Measurements from ENCODE around the gene NCAM1. TPM values are rescaled to one million over a fixed set of nuclear protein-coding genes. Genes with fewer than 3 reads are reported as not detected.

NCAM1 gene
- total and polyA plus RNA-seq, 2 donors (not counting 3 experiments of a cell fraction or from before 2014, with no cell fraction given) = 0.03 TPM; not detected in 1

DNA sequence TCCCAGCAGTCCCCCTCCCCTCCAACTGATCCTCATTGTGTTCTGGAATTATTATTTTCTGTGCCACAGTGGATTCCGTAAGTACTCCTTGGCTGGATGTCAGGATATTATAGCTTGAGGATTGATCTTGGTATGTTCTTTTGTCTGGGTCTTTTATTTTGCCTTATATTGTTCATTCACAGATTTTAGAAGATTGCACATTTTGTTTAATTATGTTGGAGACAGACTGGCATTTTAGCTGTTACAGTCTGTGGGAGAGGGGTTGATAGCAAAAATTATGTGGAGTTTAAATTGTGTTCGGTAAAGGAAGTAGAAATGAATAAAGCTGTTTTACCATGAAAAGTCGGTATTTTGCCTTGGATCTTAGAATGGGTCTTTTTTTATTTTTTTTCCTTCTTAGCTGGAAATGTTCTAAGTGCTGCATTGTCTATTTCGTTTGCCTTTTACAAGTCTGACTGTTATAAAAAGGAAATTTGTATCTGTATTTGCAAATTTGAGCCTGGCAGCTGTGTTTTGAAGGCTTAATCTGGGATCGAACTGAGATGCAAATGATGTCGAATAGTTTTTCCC, 211.2 kb downstream of the NCAM1 start:
- Histone ChIP-seq H3K4me2 (ENCODE audit: insufficient read depth, low read length) (no peak overlapping the region), H3K27me3 (ENCODE audit: control insufficient read depth in 2 of 2, insufficient read depth in 2 of 2, low read length in 2 of 2) (no peaks in the 10 kb centered on the region), H3K4me1 (ENCODE audit: control insufficient read depth, extremely low read depth, insufficient read depth, low read length) (no peaks in the 10 kb centered on the region), H3K27ac (ENCODE audit: insufficient read depth, low read depth, low read length) (no peak overlapping the region), H3K36me3 (ENCODE audit: control insufficient read depth in 2 of 2, extremely low read depth in 1 of 2, insufficient read depth in 2 of 2, low read length in 2 of 2) (no peaks in the 10 kb centered on the region), H3K9me1 (replicated peaks; ENCODE audit: control insufficient read depth, extremely low read depth, insufficient read depth, low read length) (no peaks in the 10 kb centered on the region), H2AFZ (ENCODE audit: low read depth, low read length) (no peak overlapping the region), H4K20me1 (replicated peaks; ENCODE audit: control insufficient read depth, extremely low read depth, insufficient read depth, low read length) (no peaks in the 10 kb centered on the region), H3K4me3 (replicated peaks in 1 of 3; ENCODE audit: insufficient read depth in 1 of 3, low read depth in 1 of 3, low read length in 3 of 3) (no peak overlapping the region), H3K9me3 (replicated peaks; ENCODE audit: control insufficient read depth, insufficient read depth, low read length) (peaks cover 2% of the 10 kb centered on the region), H3K79me2 (ENCODE audit: control insufficient read depth, insufficient read depth, low read length) (no peaks in the 10 kb centered on the region), H3K9ac (replicated peaks; ENCODE audit: extremely low read depth, insufficient read depth, low read length) (no peak overlapping the region)
- no peak for DNase-seq (ENCODE audit: low read depth, low spot score)
- ChIA-PET CTCF (no interaction called here), POLR2A (no interaction called here)
- no peak for FAIRE-seq
- no peak for TF ChIP-seq POLR2AphosphoS5 (IDR thresholded peaks at IDR 0.05; ENCODE audit: insufficient read depth, low read depth, low read length)
- TF ChIP-seq, protein P1, sequence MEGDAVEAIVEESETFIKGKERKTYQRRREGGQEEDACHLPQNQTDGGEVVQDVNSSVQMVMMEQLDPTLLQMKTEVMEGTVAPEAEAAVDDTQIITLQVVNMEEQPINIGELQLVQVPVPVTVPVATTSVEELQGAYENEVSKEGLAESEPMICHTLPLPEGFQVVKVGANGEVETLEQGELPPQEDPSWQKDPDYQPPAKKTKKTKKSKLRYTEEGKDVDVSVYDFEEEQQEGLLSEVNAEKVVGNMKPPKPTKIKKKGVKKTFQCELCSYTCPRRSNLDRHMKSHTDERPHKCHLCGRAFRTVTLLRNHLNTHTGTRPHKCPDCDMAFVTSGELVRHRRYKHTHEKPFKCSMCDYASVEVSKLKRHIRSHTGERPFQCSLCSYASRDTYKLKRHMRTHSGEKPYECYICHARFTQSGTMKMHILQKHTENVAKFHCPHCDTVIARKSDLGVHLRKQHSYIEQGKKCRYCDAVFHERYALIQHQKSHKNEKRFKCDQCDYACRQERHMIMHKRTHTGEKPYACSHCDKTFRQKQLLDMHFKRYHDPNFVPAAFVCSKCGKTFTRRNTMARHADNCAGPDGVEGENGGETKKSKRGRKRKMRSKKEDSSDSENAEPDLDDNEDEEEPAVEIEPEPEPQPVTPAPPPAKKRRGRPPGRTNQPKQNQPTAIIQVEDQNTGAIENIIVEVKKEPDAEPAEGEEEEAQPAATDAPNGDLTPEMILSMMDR (IDR thresholded peaks at IDR 0.05; ENCODE audit: extremely low read depth in 1 of 2, insufficient read depth in 1 of 2, low read depth in 1 of 2, low read length in 2 of 2) = no peak
- no peak for TF ChIP-seq POLR2A (IDR thresholded peaks at IDR 0.05; ENCODE audit: low read depth, low read length)
- dilution Hi-C loops (cut with MboI; ENCODE audit: extremely low pct_ligation_motif_present, low sequenced_read_pairs) (no loop called here), intact Hi-C loops (cut with micrococcal nuclease) (no loop called here)
- BruUV-seq (replicated peaks) = no TSS peak

- H3K9ac ChIP-seq (replicated peaks; ENCODE audit: extremely low read depth, insufficient read depth, low read length) = no peak overlapping the region
- ChIA-PET CTCF (no interaction called here), POLR2A (no interaction called here)
- intact Hi-C loops (cut with micrococcal nuclease) (no loop called here), dilution Hi-C loops (cut with MboI; ENCODE audit: extremely low pct_ligation_motif_present, low sequenced_read_pairs) (no loop called here)
- no peaks in the 10 kb centered on the region for H3K4me1 ChIP-seq (ENCODE audit: control insufficient read depth, extremely low read depth, insufficient read depth, low read length)
- no peaks in the 10 kb centered on the region for H3K79me2 ChIP-seq (ENCODE audit: control insufficient read depth, insufficient read depth, low read length)
- H4K20me1 ChIP-seq (replicated peaks; ENCODE audit: control insufficient read depth, extremely low read depth, insufficient read depth, low read length) = no peaks in the 10 kb centered on the region
- TF ChIP-seq POLR2A (IDR thresholded peaks at IDR 0.05; ENCODE audit: low read depth, low read length) = no peak
- no peak for TF ChIP-seq GATA2 (IDR thresholded peaks at IDR 0.05; ENCODE audit: insufficient read depth, insufficient read length, low read depth, low read length)
- TF ChIP-seq JUN (IDR thresholded peaks at IDR 0.05; ENCODE audit: borderline replicate concordance, insufficient read depth, insufficient read length, low read depth) = no peak
- TF ChIP-seq MYC (IDR thresholded peaks at IDR 0.05; ENCODE audit: low read depth, low read length) = no peak
- TF ChIP-seq, protein P1 (IDR thresholded peaks at IDR 0.05; ENCODE audit: extremely low read depth in 1 of 2, insufficient read depth in 1 of 2, low read depth in 1 of 2, low read length in 2 of 2) = no peak
- TF ChIP-seq, protein P2, sequence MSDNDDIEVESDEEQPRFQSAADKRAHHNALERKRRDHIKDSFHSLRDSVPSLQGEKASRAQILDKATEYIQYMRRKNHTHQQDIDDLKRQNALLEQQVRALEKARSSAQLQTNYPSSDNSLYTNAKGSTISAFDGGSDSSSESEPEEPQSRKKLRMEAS (IDR thresholded peaks at IDR 0.05; ENCODE audit: insufficient read depth, insufficient read length) = no peak
- TF ChIP-seq POLR2AphosphoS5 (IDR thresholded peaks at IDR 0.05; ENCODE audit: insufficient read depth, low read depth, low read length) = no peak
- TF ChIP-seq EZH2 (IDR thresholded peaks at IDR 0.05; ENCODE audit: borderline replicate concordance, low read depth, low read length, severe bottlenecking) = no peak
- peaks cover 2% of the 10 kb centered on the region for H3K9me3 ChIP-seq (replicated peaks; ENCODE audit: control insufficient read depth, insufficient read depth, low read length)
- no peaks in the 10 kb centered on the region for H3K27me3 ChIP-seq (ENCODE audit: control insufficient read depth in 2 of 2, insufficient read depth in 2 of 2, low read length in 2 of 2)
- no TSS peak for BruUV-seq (replicated peaks)
- no peak overlapping the region for H2AFZ ChIP-seq (ENCODE audit: low read depth, low read length)
- H3K4me3 ChIP-seq (replicated peaks in 1 of 3; ENCODE audit: insufficient read depth in 1 of 3, low read depth in 1 of 3, low read length in 3 of 3) = no peak overlapping the region
- no peak overlapping the region for H3K4me2 ChIP-seq (ENCODE audit: insufficient read depth, low read length)
- no peak for FAIRE-seq
- no peaks in the 10 kb centered on the region for H3K9me1 ChIP-seq (replicated peaks; ENCODE audit: control insufficient read depth, extremely low read depth, insufficient read depth, low read length)
- no peak for DNase-seq (ENCODE audit: low read depth, low spot score)
- H3K27ac ChIP-seq (ENCODE audit: insufficient read depth, low read depth, low read length) = no peak overlapping the region
- no peaks in the 10 kb centered on the region for H3K36me3 ChIP-seq (ENCODE audit: control insufficient read depth in 2 of 2, extremely low read depth in 1 of 2, insufficient read depth in 2 of 2, low read length in 2 of 2)
Observed at GRCh38 chr11:113173126-113173525, 211.9 kb downstream of the NCAM1 start.

Measured in endothelial cell of umbilical vein (primary cell).